HG03460 (cell line): ENCODE results near the gene TTC17.
"Not testable (repeated sequence)": the region's sequence is repeated elsewhere in the genome, so short reads cannot be mapped to it uniquely, and the experiment has no call there.

ENCODE experiments used
- ATAC-seq: cut with Tn5 transposase; IDR thresholded peaks from one replicate; pipeline ENCODE4 v1.9.1; 2021; ENCODE audit not compliant: unreplicated experiment

Gene TTC17

DNA sequence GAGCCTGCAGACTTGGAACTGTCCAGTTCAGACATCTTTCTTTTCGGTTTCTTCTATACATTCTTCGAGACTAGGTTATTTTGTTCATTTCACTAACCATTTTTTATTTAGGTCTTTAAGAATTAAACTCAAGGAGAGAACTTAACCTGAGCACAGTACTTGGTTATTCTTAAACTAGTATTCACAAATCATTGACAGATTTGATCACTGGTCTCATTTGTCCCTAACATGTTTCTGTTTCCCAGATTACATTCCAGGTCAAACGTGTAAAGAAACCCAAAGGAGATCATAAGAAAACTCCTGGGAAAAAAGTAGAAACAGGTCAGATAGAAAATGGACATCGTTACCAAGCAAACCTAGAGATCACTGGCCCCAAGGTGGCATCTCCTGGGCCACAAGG, 85.1 kb downstream of the TTC17 start:
- no peak for ATAC-seq

DNA sequence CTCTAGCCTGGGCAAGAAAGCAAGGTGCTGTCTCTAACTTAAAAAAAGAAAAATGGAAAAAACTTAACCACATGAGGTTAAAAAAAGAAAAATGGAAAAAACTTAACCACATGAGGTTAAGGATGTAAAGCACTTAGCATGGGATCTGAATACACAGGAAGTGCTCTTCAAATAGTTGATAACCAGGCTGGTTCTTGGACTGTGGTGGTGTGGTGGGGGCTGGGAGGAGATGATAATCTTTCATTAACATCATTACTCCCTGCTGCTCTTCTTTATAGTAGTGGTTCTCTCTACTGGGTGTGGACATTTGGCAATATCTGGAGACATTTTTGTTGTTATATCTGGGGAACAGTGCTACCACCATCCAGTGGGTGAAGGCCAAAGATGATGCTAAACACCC, 88.4 kb downstream of the TTC17 start:
- no peak for ATAC-seq

DNA sequence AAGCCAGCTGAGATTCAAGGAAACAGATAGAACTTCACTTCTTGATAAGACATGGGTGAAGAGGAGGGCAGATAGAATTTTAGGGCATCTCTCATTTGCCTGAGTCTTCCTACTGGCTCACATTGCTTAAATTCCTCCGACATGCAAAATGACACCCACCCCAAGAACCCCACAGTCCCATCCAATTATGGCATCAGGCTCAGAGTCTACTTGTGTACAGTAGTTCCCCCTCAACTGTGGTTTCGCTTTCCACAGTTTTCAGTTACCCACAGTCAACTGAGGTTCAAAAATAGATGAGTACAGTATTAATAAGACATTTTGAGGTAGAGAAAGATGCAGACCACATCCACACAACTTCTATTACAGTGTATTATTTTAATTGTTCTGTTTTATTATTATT, 99.8 kb downstream of the TTC17 start:
- ATAC-seq: no peak

DNA sequence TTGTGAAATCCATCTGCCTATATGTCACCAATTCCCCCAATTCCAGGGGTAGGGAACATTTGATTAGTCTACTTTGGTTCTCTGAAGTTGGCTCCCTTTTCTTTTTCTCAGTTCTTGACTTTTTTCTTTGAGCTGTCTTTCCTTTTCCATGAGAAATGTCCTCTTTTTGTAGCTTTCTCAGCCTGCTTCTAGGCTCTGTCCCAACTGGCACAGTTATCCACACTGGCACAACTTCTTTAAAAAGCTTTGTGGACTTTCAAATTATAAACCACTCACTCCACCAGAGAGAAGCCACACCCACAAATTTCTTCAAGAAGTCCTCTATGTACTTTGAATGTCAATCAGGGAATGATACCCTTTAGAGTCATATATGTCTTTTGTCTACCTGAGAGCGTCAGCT, 100.5 kb downstream of the TTC17 start:
- ATAC-seq: no peak

DNA sequence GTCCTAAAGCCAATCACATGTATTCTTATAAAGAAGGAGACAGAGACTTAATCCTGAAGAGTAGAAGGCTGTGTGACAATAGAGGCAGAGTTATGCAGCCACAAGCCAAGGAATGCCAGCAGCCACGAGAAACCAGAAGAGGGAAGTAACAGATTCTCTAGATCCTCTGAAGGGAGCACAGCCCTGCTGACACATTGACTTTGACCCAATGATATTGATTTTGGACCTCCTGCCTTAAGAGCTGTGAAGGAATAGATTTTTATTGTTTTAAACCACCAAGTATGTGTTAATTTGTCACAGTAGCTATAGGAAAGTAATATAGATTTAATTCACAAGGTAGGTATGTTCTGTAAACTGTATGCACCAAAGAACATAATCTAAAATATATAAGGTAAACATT, 103.6 kb downstream of the TTC17 start:
- no peak for ATAC-seq

GRCh38 chr11:43467958-43468357, 109.2 kb downstream of the TTC17 start:
- no peak for ATAC-seq

- not testable (repeated sequence) for ATAC-seq
These were observed 118.8 kb downstream of the TTC17 start for GRCh38 chr11:43477491-43477890.

DNA sequence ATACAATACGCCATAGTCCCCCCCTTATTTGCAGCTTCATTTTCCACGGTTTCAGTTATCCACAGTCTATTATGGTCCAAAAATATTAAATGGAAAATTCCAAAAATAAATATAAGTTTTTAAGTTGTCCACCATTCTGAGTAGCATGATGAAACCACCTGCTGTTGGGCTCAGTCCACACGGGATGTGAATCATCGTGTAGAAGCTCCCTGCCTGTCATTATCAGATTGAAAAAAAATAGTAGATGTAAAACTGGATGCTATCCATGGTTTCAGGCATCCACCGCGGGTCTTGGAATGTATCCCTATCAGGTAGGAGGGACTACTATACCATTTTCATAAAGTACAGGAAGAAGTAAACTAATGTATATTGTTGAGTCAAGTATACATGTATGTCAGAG, 127.4 kb downstream of the TTC17 start:
- no peak for ATAC-seq

- ATAC-seq: no peak
These were observed 131.2 kb downstream of the TTC17 start for GRCh38 chr11:43489869-43490465.

GRCh38 chr11:43492701-43493100, 134.0 kb downstream of the TTC17 start:
- ATAC-seq: no peak

GRCh38 chr11:43493431-43493830, 134.7 kb downstream of the TTC17 start:
- no peak for ATAC-seq

DNA sequence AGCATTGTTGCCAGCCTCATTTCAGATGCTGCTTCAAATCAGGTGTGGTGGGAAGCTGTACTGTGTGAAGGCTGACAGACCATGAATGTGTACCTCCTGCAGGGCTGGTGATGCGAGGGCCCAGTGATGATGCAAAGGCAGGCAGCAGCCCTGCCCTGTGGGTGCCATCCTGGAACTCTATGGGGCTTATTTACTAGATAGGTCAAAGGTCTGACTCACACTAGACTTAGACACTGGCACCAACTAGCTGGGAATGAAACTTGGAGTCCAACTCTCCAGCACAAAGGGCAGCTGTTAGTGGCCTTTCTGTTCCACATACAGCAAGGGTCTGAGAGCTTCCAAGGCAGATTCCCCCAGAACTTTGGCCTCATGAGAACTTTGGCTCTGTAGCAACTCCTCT, 138.4 kb downstream of the TTC17 start:
- ATAC-seq: no peak

DNA sequence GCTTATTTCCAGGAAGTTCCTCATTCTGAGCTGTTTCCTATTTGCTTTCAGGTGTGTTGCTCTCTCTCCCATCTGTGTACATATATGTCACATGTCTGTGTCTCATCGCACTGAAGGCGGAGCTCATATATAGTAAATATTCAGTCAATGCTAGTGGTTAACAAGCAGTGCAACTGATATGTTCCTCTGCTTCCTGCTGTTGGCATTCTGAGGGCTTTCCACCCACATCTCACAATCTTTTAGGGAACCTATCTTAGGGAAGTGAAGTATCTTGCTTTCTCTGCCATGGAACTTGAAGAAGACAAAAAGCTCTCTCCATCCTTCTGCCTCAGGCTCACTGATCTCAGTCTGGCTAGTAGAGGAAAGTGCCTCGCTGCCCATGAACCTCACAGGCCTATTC, 139.8 kb downstream of the TTC17 start:
- no peak for ATAC-seq

DNA sequence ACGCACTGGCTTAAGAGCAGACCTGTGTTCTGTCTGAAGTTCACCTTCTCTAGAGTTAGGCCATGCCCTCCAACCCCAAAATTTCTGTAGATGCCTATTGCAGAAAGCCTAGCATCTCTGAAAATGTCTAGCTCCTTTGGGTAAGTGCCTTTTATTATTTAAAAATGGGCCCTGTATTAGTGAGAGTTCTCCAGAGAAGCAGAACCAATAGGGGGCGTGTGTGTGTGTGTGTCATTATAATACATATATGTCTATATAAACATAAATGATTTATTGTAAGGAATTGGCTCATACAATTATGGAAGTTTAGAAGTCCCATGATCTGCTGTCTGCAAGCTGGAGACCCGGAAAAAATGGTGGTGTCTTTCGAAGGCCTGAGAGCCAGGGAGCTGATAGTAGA, 144.7 kb downstream of the TTC17 start:
- ATAC-seq: no peak

DNA sequence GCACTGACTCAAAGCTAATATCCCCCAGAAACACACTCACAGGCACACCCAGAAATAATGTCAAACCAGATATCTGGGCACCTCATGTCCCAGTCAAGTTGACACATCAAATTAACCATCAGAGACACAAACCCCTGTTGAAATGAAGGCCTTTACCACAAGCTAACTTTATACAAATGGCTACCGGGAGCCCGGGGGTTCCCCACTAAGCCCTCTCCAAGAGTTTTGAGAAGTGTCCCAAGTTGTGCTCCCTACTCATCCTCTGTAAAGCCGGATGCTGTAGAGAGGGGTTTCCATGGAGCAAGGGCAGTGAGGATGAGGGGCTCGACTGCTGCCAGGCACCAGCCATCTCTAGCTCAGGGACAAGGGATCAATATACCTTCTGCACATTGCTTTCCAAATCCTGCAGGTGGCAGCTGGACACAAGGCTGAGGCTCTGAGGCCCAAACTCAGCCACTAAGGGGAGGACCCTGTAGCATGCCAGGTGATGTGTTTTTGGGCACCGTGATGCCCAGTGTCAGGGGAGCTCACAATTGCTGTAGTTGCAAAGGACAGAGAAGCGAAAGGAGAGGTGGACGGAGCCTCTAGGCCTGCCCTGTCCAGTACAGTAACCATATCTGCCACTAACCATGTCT, 145.7 kb downstream of the TTC17 start:
- ATAC-seq: no peak

- ATAC-seq: no peak
These were observed 146.5 kb downstream of the TTC17 start for GRCh38 chr11:43505171-43505570.

DNA sequence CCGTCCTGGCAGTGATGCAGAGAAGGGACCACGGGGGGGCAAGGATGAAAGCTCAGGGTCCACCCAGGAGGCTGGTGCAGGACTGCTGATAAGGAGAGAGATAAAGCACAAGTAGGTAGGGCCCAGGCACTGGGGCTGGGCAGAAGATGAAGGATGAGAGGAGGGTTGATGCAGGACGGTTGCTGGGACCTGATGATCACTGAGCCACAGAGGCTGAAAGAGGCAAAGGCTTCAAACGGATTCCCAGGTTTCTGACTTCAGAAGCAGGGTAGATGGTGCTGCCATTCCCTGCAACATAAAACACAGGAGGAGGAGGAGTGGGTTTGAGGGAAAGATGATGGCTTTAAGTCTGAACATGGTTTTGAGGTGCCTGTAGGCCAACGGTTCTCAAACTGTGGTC, 148.5 kb downstream of the TTC17 start:
- ATAC-seq: no peak

GRCh38 chr11:43508511-43508918, 149.8 kb downstream of the TTC17 start:
- ATAC-seq: no peak

DNA sequence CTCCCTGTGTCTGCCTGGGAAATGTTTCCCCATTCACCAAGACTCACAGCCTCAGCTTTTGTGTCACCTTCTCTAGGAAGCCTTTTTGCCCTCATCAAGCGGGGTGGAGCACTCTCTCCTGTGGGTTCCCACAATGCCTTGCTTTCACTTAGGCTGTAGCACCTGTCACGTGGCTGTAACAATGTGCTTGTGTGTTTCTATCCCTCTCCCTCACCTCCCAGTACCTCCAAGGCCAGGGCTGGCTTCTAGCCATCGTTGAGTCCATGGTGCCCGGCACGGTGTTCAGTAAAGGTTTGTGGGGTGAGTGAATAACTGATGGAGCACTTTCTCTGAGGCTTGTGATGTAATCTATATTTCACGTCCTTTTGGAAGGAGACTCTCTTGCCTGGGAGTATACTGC, 153.2 kb downstream of the TTC17 start:
- ATAC-seq: no peak

- no peak for ATAC-seq
These were observed 156.4 kb downstream of the TTC17 start for GRCh38 chr11:43515090-43515489.

DNA sequence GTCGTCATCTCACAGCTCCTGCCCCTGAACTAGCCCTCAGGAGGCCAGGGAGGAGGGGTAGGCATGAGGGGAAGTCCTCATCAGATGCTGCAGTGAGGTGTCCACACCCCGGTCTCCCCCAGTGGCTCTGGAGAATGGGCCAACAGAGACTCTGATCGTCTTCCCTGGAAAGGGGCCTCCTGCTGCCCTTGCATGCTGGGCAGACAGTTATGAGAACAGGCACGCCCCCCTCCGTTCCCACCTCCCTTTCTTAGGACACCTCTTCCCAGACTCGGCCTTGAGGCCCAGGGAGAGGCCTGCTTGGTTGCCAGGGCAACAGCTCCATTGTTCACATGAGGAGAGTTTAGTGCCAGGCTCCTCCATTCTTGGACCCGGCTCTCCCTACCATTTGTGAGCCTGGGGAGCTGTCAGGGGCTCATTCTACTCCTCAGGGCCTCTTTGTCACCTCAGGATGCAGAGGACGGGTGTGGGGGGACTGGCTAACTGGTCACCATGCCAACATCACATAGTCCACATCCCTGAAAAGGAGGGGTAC, 157.7 kb downstream of the TTC17 start:
- no peak for ATAC-seq

DNA sequence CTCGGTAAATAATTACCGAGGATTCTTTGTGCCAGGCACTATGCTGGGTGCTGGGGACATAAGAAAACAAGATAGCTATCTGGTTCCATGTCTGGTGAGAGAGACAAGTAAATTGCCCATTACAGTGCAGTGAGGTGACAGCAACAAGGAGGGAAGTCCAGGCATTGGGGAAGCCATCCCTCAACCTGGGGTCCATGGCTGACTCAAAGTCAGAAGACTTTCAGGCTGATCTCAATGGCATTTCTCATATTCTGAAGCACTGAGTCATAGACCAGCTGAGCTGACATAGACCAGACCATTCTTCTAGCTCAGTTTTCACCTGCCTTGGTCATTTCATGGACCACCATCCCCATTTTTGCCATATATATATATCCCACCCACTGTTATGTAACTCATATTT, 158.8 kb downstream of the TTC17 start:
- no peak for ATAC-seq
